ENCODE data around the gene UBN1.
"Not testable (repeated sequence)": the region's sequence is repeated elsewhere in the genome, so short reads cannot be mapped to it uniquely, and the experiment has no call there.

Gene UBN1

DNA sequence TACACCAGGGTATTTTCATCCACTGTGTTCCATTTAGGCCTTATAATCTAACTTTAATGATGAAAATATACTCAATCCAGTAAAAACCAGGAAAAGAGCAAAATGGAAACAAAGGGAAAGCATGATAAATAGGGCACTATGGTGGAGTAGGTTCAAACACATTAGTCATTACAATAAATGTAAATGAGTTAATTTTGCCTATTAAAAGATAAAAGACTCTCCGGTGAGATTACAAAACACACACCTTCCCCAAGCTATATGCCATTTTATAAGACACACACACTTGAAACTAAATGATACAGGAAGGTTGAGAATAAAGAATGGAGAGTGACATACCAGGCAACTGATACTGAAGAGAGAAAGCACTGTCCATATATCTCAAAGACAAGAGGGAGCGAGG is 79.6 kb downstream of the UBN1 start:
- DNase-seq (ENCODE audit: low spot score) = no peak
- no peak for FAIRE-seq

DNA sequence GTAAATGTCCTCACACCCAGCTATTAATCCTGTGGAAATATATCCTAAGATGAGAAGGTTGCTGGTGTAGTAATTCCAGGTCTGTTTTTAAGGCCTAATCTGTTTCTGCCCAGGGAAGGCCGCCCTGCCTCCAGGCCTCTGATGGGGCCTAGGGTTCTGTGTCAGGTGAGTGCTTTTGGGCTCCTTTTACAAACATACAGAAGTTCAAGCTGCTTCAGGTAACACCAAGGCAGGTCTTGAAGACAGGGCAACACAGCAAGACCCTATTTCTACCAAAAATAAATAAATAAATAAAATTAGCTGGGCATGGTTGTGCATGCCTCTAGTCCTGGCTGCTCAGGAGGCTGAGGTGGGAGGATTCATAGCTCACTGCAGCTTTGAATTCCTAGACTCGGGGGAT is 80.4 kb downstream of the UBN1 start:
- no peak for FAIRE-seq

GRCh38 chr16:4928227-4928626 is 80.9 kb downstream of the UBN1 start:
- no peak for FAIRE-seq
- no peak for DNase-seq (ENCODE audit: low spot score)

More for the DNA sequence above, 80.4 kb downstream of the UBN1 start:
- DNase-seq (ENCODE audit: low spot score) = no peak

DNA sequence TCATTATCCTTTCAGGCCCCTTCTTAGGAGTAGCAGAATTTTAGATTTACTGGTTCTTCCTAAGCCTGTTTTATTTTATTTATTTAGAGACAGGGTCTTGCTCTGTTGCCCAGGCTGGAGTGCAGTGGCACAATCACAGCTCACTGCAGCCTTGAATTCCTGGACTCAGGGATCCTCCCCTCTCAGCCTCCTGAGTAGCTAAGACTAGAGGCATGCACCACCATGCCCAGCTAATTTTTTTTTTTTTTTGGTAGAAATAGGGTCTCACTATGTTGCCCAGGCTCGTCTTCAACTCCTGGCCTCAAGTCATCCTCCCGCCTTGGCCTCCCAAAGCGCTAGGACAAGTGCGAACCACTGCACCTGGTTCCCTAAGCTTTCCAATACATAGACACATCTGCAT is 82.3 kb downstream of the UBN1 start:
- not testable (repeated sequence) for DNase-seq (ENCODE audit: low spot score); FAIRE-seq

DNA sequence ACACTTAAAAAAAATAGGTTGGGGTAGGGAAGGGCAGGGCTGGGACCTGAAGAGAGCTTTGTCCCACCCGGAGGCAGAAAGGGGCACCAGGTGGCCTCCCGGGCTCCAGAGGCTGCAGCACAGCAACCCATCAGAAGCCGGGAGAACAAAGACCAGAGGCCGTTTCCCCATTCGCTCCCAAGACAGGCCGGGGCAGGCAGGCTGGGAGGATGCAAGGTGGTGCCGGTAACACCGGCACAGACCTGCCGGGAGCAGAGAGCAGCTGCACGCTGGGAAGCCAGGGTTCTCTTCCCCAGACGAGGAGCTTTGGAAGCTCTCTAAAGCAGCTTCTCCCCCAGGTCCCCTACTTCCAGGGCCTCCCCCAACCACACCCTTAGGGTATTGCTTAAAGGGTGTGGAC is 84.1 kb downstream of the UBN1 start:
- DNase-seq (ENCODE audit: low spot score) = no peak
- no peak for FAIRE-seq
